Activated CD4-positive, alpha-beta T cell treated with anti-CD3 and anti-CD28 coated beads, Interleukin-2, amount 50 U/mL, for 1 hour (primary cell): ENCODE results near the gene ZNF397.
A peak's percentile ranks its signal among the peaks of the same experiment; 100 is the strongest.
"Not testable (repeated sequence)": the region's sequence is repeated elsewhere in the genome, so short reads cannot be mapped to it uniquely, and the experiment has no call there.

Experiments used
- DNase-seq: peaks from one replicate; pipeline ENCODE4 v3.0.0-alpha.2; 2020

Gene ZNF397

DNA sequence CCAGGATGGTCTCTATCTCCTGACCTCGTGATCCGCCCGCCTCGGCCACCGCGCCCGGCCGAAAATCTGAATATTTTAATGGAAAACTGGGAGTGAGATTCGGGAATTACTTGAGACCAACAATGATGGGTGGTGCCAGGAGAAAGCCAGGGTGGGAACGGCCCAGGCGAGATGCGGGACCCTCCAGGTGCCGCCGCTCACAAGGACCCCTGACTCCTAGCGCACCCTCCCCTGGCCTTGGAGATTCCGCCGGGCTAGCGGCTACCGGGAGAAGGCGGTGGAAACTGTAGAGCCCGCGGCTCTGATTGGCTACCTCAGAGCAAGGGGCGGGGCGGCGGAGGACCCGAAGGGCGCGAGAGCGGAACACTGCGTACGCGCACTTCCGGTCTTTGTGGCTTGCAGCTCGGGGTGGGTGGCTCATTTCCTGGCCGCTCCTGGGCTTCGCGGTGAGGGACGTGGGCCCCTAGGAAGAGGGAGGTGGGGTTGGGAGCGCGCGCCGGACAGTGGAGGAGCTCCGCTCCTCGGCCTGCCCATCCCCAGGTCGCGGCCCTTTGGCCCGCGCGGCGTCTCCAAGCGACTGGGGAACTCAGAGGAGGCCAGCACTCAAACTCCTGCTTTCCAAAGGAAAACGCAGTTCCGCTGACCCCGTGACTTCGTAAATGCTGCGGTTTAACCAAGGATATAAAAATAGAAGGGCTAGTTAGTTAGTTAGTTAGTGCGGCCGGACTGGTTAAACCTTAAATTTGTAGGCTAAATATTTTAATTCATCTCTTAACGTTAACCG is at the start of gene ZNF397:
ZNF397 (plus strand) TSS at position 371 of the 784 bp plus-strand sequence. CDS start 1,437 bp downstream, outside the sequence.
- peak; percentile 94 for DNase-seq

DNA sequence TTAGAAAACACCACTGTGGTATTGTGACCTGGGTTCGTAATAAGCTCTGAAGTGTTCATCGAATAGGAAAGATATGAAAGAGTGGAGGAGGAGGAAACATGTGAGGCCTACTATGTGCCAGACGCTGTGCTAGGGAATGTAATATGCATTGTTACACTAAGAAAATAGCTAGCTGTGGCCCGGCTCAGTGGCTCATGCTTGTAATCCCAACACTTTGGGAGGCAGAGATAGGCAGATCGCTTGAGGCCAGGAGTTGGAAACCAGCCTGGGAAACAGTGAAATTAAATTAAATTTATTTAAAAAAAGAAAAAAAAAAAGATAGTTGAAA is 49.2 kb upstream of the ZNF397 start:
- no peak for DNase-seq

DNA sequence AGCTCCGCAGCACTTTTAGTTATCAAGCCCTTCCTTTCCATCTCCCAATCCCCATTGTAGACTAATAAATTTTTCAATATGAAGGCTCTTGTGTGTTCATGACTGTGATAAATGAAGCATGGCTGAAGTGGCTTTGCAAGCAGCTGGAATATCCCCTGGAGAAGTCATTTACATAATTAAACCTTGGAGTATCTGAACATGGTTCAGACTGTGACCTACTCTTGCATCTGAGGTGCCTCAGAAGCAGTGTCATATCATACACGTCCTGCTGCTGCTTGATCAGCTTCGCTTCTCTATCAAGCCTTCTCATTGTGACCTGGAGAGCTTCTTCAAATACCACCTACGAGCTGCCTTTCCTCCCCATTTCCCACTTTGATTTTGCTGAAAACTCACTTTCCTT is 48.4 kb upstream of the ZNF397 start:
- no peak for DNase-seq

DNA sequence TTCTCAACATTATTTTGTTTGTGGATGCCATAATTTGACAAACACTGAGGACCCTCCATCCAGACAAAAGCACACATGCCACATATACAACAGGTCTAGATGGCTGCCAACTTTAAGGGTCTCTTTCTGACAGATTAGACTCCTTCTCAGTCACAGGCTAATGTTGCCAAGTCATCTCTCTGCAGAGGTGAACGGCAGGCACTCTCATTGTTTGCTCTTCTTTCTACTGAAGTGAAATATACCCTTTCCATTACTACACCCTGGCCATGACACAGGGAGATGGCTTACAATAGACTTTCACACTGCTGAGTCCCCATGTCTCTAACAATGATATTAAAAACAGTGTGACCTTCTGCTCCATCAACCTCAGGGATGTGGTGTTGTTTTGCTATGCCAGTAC is 47.5 kb upstream of the ZNF397 start:
- DNase-seq, result no peak

DNA sequence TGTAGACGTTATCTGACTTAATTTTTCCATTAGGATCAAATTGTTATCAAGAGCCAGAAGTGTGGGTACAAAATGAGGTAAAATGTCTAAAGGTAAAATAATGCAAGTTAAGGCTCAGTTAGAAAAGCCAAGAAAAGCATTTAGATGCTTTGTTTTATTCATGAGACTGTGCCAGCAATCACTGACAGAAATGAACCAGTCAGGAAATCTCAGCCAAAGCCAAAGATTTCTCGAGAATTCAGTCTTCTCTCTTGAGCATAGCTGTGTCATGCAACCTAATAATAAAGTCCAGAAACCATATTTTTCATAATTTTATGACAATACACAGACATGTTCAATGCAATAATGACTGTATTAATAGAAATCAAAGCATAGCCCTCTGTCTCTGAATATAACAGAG is 43.5 kb upstream of the ZNF397 start:
- no peak for DNase-seq

DNA sequence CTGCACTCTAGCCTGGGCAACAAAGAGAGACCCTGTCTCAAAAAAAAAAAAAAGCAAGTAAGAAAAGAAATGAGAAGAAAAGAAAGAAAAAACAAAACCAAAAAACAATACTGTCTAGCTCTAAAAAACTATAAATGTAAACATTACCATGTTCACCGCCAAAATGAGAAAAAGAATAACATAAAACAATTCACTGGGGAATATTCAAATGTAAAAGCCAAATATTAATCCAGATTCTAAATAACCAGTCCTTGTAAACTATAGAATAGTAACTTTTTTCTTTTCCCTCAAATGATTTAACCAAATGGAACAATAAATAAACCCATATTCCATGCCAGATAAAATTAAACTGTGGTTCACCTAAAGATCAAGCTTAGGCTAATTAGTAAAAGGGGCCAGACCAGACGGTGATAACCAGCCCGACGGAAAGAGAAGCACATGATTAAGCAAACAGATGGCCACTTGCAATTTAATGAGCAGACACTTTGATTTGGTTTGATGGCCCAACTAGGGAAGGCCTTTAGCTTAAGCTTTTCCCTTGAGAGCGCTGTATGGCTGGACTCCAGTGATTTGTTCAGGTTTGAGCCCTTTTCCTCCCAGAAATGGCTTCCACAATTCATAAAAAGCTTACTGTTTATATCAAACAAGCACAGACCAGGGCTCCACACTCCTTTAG is 39.4 kb upstream of the ZNF397 start:
- DNase-seq, result no peak

DNA sequence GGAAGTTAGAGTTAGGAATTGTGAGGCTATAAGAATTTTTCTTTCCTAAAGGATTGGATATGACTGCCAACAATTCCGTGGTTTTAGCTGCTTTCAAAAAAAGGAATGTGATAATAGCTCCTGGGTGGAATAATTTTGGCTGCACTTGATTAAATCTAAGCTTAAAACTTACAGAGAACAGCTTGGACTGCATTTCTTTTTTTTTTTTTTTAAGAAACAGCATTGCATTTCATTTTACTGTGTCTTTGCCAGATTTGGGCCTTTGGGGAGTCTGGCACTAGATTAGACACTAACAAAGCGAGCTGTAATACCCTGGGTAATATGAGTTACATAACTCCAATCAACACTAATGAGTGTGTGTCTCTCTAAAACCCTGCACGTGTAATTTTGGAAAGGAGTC is 37.8 kb upstream of the ZNF397 start:
- no peak for DNase-seq

DNA sequence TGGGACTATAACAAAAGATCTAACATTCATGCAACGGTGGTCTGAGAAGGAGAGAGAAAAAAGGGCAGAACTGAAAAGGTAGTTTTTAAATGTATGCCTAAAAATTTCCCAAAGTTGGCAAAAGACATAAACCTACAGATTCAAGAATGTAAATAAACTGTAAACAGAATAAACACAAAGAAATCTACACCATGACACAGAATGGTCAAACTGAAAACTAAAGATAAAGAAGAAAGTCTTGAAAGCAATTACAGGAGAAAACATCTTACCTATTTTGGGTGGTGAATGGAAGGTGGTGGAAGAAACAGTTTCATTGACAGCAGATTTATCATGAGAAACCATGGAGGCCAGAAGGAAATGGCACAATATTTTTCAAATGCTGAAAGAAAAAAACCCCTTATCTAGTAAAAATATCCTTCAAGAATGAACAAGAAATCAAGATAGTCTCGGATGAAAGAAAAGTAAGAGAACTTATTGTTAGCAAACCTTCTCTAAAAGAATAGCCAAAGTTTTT is 35.6 kb upstream of the ZNF397 start:
- DNase-seq, result no peak

DNA sequence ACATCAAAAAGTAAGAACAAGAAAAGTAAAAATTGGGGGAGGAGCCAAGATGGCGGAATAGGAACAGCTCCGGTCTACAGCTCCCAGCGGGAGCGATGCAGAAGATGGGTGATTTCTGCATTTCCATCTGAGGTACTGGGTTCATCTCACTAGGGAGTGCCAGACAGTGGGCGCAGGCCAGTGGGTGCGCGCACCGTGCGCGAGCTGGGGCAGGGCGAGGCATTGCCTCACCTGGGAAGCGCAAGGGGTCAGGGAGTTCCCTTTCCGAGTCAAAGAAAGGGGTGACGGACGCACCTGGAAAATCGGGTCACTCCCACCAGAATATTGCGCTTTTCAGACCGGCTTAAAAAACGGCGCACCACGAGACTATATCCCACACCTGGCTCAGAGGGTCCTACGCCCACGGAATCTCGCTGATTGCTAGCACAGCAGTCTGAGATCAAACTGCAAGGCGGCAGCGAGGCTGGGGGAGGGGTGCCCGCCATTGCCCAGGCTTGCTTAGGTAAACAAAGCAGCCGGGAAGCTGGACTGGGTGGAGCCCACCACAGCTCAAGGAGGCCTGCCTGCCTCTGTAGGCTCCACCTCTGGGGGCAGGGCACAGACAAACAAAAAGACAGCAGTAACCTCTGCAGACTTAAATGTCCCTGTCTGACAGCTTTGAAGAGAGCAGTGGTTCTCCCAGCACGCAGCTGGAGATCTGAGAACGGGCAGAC is 34.9 kb upstream of the ZNF397 start:
- not testable (repeated sequence) for DNase-seq

DNA sequence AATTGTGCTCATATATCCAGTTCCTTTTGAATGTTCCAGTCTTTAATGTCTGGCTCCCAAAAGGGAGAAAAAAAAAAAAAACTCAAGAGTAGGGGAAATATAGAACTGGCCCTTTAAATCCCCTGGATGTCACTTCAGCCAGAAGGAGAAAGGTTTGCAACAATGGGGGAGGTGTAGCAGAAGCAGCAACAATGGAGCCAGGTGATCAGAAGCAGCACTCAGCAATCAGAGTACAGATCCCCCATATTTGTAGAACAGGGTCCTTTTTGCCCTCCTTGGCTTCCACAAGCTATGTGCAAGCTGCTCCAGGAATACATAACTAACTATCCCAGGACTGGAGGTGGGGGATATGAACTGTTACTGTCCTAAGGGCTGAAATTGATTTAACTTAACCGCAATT is 25.8 kb upstream of the ZNF397 start:
- DNase-seq, result no peak

DNA sequence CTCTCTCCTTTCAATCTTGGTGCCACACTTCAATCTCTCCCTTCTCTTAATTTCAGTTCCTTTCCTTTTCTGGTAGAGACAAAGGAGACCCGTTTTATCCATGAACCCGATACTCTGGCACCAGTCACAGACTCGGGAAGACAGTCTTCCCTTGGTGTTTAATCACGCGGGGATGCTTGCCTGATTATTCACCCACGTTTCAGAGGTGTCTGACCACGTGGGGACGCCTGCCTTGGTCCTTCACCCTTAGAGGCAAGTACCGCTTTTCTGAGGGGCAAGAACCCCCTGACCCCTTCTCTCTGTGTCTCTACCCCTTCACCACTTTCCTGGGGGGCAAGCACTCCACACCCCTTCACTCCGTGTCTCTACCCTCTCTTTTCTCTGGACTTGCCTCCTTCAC is 24.2 kb upstream of the ZNF397 start:
- not testable (repeated sequence) for DNase-seq

DNA sequence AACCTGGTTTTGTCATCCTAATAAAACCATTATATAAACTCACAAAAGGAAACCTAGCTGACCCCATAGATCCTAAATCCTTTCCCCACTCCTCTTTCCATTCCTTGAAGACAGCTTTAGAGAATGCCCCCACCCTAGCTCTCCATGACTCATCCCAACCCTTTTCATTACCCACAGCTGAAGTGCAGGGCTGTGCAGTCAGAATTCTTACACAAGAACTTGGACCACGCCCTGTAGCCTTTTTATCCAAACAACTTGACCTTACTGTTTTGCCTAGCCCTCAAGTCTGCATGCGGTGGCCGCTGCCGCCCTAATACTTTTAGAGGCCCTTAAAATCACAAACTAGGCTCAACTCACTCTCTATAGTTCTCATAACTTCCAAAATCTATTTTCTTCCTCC is 21.5 kb upstream of the ZNF397 start:
- not testable (repeated sequence) for DNase-seq

DNA sequence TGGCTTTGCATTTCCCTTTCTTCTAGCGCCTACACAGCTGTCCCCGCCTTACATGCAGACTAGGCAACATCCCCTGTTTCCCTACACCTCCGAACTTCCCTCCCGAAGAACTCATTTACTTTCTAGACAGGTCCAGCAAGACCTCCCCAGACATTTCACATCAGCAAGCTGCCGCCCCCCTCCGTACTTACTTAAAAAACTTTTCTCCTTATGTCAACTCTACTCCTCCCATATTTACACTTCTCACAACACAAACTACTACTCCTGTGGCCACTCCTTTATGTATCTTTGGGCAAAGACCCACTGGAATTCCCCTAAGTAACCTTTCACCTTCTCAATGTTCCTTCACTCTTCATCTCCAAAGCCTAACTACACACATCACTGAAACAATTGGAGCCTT is 20.4 kb upstream of the ZNF397 start:
- DNase-seq, result no peak

DNA sequence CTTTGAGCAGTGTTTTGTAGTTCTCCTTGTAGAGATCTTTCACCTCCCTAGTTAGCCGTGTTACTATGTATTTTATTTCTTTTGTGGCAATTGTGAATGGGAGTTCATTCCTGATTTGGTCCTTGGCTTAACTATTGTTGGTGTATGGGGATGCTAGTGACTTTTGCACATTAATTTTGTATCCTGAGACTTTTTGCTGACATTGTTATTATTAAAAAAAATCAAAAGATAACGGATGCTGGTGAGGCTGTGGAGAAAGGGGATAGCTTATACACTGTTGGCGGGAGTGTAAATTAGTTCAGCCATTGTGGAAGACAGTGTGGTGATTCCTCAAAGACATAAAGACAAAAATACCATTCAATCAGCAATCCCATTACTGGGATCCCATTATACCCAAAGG is 17.0 kb upstream of the ZNF397 start:
- DNase-seq, result no peak

DNA sequence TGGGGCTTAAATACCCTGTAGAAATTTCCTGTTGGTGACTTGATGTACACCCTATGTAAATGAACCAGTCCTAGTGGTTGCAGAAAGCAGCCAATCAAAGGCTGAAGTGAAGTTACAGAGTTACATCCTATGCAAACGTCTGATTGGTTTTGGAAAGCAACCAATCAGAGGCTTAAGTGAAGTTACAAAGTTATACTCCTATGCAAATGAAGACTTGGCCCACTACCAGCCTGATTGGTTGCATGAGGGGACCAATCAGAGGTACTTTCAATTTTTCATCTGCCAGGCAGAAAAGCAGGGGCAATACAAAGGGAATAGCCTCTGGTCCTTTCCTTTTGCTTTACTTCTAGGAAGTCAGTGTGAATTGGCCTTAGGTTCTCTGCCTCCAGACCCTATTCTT is 13.6 kb upstream of the ZNF397 start:
- DNase-seq, result no peak

DNA sequence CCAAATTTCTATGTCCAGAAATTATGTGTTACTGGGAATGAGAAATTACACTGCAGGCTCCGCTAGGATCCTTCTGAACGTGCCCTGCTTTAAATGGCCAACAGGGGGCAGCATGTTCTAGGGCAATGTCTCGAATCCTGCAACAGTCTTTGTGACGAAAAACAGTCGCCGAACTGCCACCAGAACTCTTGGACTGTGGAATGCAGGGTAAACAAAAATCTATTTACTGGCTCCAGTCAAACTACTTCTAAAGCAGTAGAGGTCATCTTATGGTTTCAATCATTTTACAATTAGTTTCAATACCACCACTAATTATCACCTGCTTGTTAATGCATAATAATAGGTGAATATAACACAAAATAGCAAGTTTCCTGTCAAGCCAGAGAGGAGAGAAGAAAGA is 9.8 kb upstream of the ZNF397 start:
- DNase-seq, result peak; percentile 76

DNA sequence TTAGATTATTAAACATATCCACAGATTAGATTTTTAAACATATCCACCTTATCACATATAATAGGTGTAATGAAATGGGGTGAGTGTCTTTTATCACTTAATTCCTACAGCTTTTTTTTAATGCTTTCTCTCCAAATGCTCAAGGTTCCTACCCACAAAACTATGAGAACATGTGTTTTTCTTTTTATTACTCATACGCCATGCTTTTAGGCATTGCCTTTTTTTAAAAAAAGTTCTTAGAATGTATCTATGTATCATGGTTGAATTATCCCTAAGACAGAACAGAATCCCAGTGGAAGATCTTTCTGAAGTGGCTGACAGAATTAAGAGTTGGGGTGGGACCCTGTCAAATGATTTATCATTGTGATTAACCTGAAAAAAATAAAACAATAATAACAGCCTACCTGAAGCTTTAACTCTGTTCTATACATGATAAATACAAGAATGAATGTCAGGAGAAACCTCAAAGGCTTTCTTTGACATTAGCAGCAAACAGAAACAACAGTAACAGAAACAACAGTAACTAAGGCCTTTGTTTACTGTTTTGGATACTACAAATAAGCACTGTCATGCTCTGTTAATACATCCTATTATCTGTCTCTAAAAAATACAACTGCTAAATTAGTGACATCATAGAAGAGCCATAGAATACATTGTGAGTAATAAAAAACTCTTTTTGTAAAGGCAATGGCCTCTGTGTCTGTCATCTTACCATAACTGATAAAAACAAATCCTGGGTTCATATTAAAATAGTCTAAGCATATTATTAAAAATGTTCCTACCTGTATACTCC is 4.1 kb upstream of the ZNF397 start:
- DNase-seq, result no peak

DNA sequence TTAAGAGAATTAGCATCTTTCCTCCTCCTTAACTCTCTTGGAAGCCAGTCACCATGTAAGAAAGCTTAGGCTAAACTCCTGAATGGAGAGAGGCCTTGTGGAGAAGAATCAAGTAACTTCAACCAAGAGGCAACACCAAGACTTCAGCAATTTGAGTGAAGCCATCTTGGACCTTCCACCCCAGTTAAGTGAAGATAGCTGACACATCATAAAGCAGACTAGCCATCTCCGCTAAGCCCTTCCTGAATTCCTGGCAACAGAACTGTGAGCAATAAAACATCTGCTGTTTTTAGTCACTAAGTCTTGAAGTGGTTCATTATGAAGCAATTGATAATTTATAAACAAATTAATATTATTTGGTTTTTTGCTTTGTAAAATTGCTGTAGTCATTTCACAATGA is 1.5 kb upstream of the ZNF397 start:
- no peak for DNase-seq

DNA sequence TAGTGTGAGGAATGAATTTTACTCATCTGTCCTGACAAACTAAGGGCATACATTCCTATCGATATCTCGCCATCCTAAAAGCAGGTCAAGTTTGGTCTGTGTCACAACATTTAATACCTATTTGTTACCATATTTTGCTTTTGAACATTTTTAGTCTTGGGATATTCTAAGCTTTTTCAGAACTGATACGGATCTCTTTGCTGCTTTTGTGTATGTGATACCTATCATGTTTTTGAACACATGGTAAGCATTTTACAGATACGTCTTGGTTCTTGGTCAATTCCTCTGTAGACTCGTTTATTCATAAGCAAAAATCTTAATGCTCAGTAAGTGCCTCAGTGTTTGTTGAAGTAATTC is 592 bp downstream of the ZNF397 start:
- no peak for DNase-seq

DNA sequence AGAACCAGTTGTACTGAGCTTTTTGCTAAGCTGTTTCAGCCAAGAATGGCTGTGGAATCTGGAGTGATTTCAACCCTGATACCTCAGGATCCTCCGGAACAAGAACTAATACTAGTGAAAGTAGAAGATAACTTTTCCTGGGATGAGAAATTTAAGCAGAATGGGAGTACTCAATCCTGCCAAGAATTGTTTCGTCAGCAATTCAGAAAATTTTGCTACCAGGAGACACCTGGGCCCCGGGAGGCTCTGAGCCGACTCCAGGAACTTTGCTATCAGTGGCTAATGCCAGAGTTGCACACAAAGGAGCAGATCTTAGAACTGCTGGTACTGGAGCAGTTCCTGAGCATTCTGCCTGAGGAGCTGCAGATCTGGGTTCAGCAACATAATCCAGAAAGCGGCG is 1.6 kb downstream of the ZNF397 start:
- no peak for DNase-seq

DNA sequence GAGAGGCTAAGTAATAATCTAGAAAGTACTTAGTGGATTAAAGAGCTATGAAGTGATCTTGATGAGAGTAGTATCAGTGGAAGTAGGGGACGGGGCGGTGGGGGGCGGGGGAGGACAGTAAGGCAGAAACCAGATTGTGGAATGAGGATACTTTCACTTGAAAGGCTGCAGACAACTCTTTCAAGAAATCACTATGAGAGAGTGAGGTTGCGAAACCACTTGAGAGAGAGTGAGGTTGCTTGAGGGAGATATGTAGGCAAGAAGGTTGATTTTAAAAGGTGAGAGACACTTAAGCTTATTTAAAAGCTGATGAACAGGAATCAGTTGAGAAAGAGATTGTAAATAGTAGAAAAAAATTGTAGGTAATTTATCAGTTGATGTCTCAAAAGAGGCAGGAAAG is 3.8 kb downstream of the ZNF397 start:
- no peak for DNase-seq

DNA sequence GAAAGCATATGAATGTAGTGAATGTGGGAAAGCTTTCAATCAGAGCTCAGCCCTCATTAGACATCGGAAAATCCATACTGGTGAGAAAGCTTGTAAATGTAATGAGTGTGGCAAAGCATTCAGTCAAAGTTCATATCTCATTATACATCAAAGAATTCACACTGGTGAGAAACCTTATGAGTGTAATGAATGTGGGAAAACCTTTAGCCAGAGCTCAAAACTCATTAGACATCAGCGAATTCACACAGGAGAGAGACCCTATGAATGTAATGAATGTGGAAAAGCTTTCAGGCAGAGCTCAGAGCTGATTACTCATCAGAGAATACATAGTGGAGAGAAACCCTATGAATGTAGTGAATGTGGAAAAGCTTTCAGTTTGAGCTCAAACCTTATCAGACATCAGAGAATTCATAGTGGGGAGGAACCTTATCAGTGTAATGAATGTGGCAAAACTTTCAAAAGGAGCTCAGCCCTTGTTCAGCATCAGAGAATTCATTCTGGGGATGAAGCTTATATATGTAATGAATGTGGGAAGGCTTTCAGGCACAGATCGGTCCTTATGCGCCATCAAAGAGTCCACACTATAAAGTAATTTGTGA is 5.0 kb downstream of the ZNF397 start:
- DNase-seq, result no peak

DNA sequence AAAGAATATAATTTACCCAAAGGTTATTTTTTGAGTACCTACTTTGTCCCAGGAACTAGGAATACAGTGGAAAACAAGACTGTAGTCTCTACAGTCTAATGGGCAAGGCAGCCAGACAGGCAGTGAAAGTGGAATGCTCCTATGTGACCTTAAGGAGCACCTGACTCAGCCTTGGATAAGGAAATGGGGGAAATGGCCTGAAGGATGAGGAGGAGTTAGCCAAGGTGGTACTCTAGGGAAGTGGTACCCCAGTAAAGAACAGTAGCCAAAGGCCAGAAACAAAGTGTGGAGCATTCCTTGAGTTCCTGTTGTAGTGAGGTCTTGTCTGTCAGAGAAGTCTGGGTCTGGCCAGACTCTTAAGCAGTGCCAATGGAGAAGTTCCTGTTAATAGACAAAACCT is 6.0 kb downstream of the ZNF397 start:
- DNase-seq, result no peak
